Neural crest cell (in vitro differentiated cells): ENCODE measurements around the gene FKBP5. TPM values are rescaled to one million over a fixed set of nuclear protein-coding genes. Genes with fewer than 3 reads are reported as not detected.

Experiments
- DNase-seq: peaks from one replicate; pipeline ENCODE4 v3.0.0; 2021; ENCODE audit warnings: low read depth, mixed read lengths, low spot score
- H3K27ac Mint-ChIP-seq: one replicate; pipeline ENCODE4 v1.8.0; 2021; ENCODE audit warnings: mild to moderate bottlenecking, mixed read lengths; ENCODE audit not compliant: unreplicated experiment
- H3K27me3 Mint-ChIP-seq: 2 replicates; pipeline ENCODE4 v1.8.0; 2021; ENCODE audit warnings: low read depth, mild to moderate bottlenecking, mixed read lengths
- H3K36me3 Mint-ChIP-seq: 2 replicates; pipeline ENCODE4 v1.8.0; 2021; ENCODE audit warnings: low read depth, mild to moderate bottlenecking, mixed read lengths
- H3K4me1 Mint-ChIP-seq: 2 replicates; pipeline ENCODE4 v1.8.0; 2021; ENCODE audit warnings: mixed read lengths
- H3K4me3 Mint-ChIP-seq: one replicate; pipeline ENCODE4 v1.8.0; 2021; ENCODE audit warnings: mild to moderate bottlenecking, mixed read lengths
- H3K9me3 Mint-ChIP-seq: 2 replicates; pipeline ENCODE4 v1.8.0; 2021; ENCODE audit warnings: mixed read lengths
- CTCF ChIP-seq: fragments of 200-600 bp; sonication (generic); conservative IDR thresholded peaks from 2 replicates; pipeline ENCODE4 v1.5.0; 2021; ENCODE audit warnings: antibody characterized with exemption, mild to moderate bottlenecking
- total RNA-seq: library from RNA; stranded (reverse); gene quantifications from 2 replicates; pipeline ENCODE4 v1.2.1, GENCODE V29; 2021

Gene FKBP5
- total RNA-seq, 1 donor from 2014 or later = 39.6 TPM

GRCh38 chr6:35719830-35720733, 31.4 kb upstream of the FKBP5 start:
- peak overlapping the region; percentile 82 for H3K4me3 Mint-ChIP-seq
- no peak for DNase-seq
- no peak for TF ChIP-seq CTCF
- no peaks in the 10 kb centered on the region for H3K9me3 Mint-ChIP-seq
- H3K27ac Mint-ChIP-seq = peak overlapping the region; percentile 96
- H3K36me3 Mint-ChIP-seq = no peaks in the 10 kb centered on the region
- H3K27me3 Mint-ChIP-seq = no peaks in the 10 kb centered on the region
- peaks cover 56% of the 10 kb centered on the region for H3K4me1 Mint-ChIP-seq

DNA sequence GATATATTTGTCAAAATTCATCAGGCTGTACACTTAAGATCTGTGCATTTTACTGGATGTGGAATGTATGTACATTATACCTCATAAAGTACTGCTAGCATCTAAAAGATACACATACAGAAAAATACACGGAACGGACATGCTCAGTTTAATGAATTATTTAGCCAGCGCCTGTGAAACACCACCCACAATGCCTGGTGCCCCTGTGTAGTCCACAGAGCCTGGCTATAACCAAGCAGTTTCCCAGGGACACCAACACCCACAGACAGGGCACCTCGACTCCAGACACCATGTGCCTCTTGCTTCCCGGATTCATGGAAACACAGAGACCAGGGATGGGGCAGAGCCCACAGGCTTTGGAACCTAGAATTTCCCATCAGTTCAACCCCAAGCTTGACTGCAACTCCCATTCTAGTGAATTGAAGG, 30.7 kb upstream of the FKBP5 start:
- Mint-ChIP-seq H3K27me3 (no peaks in the 10 kb centered on the region), H3K27ac (peak overlapping the region; percentile 12), H3K4me1 (peaks cover 52% of the 10 kb centered on the region), H3K4me3 (peak overlapping the region; percentile 82), H3K36me3 (no peaks in the 10 kb centered on the region), H3K9me3 (no peaks in the 10 kb centered on the region)
- no peak for TF ChIP-seq CTCF
- no peak for DNase-seq

DNA sequence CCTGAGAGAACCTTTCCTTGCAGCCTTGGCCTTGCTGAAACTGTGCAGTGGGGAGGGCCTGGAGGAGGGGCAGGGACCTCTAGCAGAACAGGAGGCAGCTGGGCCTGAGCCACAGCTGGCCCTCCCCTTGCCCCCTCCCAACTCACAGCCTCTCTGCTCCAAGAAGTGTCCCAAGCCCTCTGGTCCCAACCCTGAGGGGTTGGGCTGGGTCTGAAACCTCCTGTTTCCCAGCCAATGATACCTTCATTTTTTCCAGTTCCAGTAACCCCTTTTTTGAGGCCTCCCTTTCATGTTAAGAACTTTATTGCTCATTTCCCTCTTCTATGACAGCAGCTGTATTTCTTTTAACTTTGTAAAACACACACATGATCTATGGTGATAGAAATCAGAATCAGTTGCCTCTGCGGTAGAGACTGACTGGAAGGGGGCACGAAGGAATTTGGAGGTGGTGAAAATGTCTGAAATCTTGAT, 30.2 kb upstream of the FKBP5 start:
- TF ChIP-seq CTCF = no peak
- DNase-seq = no peak
- Mint-ChIP-seq H3K4me3 (peak overlapping the region; percentile 8), H3K27me3 (no peaks in the 10 kb centered on the region), H3K9me3 (no peaks in the 10 kb centered on the region), H3K4me1 (peaks cover 52% of the 10 kb centered on the region), H3K36me3 (no peaks in the 10 kb centered on the region), H3K27ac (peak overlapping the region; percentile 86)

GRCh38 chr6:35718375-35718736, 29.6 kb upstream of the FKBP5 start:
- Mint-ChIP-seq H3K4me3 (peak overlapping the region; percentile 8), H3K36me3 (no peaks in the 10 kb centered on the region), H3K9me3 (no peaks in the 10 kb centered on the region), H3K4me1 (peaks cover 51% of the 10 kb centered on the region), H3K27me3 (no peaks in the 10 kb centered on the region), H3K27ac (peak overlapping the region; percentile 24)
- no peak for TF ChIP-seq CTCF
- no peak for DNase-seq

DNA sequence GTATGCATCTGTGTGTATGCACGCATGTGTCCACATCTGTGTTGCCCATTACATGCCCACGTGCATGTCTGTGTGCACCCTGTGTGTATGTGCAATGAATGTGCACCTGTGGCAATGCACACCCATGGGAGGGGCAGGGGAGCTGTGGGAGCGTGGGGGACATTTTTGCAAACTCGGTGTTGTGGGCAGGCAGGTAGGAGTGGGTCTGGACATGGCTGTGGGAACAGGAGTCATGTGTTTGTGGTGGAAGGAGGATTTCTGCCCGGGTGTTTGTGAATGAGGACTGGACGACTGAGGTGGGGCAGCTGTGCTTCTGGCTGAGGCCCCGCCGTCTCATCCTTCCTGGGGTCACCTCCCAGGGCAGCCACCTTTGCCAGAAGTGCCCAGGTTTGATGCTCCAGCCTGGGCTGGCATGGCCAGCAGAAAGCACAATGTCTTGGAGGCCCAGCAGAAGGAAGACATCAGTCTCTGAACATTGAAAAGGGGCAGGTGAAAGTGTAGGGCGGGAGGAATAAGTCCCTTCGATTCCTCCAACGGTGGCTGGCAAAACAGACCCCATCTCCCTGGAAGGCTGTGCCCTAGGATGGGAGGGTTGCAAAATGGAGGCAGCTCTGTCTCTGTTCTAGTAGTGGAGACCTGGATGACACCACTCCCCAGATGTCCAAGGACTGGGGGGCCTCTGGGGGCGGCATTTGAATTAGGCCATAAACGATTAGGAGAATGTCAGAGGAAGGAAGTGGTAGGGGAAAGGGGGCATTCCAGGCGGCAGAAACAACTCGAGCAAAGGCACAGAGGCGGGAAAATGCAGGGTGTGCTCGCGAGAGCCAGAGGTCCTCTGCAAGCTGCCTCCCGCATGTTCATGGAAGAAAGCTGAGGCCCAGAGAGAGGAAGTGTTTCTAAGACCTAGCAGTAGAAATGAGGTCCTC, 29.0 kb upstream of the FKBP5 start:
- peak overlapping the region; percentile 94 for H3K27ac Mint-ChIP-seq
- H3K4me1 Mint-ChIP-seq = peaks cover 49% of the 10 kb centered on the region
- no peak for TF ChIP-seq CTCF
- no peak overlapping the region for H3K4me3 Mint-ChIP-seq
- H3K27me3 Mint-ChIP-seq = no peaks in the 10 kb centered on the region
- DNase-seq = no peak
- H3K36me3 Mint-ChIP-seq = no peaks in the 10 kb centered on the region
- H3K9me3 Mint-ChIP-seq = no peaks in the 10 kb centered on the region
